ENCODE measurements around the gene PCDH15. TPM values are rescaled to one million over a fixed set of nuclear protein-coding genes. Genes with fewer than 3 reads are reported as not detected.

The PCDH15 gene
- total RNA-seq, 4 donors from 2014 or later, result not detected

DNA sequence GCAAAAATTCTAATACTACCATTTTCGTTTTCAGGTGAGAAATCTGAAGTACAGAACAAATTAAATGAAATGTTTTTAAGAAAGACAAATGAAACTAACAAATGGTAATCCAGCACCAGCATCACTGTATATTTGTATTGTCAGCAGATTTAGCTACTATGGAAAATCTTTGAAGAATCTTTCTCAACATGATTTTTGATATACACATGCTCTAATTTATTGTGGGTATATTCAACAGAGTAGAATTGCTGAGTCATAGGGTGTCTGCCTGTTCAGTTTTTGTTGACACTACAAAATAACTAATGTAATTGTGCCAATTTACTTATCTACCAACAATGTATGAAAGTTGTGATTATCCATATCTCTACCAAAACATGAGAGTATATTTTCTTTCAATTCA lies 437.6 kb downstream of the PCDH15 start:
- no peaks in the 10 kb centered on the region for H3K36me3 ChIP-seq
- WGBS, 2 donors, result 32 to 37% methylated on average over 1 of the region's 1 CpG
- H3K27ac ChIP-seq, result no peak overlapping the region
- no peaks in the 10 kb centered on the region for H3K27me3 ChIP-seq
- no peak for DNase-seq
- intact Hi-C loops (cut with DNase I), result no loop called here
- H3K9me3 ChIP-seq, result no peaks in the 10 kb centered on the region
- no peak overlapping the region for H3K4me3 ChIP-seq
- TF ChIP-seq, protein P1, sequence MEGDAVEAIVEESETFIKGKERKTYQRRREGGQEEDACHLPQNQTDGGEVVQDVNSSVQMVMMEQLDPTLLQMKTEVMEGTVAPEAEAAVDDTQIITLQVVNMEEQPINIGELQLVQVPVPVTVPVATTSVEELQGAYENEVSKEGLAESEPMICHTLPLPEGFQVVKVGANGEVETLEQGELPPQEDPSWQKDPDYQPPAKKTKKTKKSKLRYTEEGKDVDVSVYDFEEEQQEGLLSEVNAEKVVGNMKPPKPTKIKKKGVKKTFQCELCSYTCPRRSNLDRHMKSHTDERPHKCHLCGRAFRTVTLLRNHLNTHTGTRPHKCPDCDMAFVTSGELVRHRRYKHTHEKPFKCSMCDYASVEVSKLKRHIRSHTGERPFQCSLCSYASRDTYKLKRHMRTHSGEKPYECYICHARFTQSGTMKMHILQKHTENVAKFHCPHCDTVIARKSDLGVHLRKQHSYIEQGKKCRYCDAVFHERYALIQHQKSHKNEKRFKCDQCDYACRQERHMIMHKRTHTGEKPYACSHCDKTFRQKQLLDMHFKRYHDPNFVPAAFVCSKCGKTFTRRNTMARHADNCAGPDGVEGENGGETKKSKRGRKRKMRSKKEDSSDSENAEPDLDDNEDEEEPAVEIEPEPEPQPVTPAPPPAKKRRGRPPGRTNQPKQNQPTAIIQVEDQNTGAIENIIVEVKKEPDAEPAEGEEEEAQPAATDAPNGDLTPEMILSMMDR (IDR thresholded peaks at IDR 0.05), result no peak
- no peak for TF ChIP-seq POLR2A (IDR thresholded peaks at IDR 0.05)
- H3K4me1 ChIP-seq, result no peaks in the 10 kb centered on the region

DNA sequence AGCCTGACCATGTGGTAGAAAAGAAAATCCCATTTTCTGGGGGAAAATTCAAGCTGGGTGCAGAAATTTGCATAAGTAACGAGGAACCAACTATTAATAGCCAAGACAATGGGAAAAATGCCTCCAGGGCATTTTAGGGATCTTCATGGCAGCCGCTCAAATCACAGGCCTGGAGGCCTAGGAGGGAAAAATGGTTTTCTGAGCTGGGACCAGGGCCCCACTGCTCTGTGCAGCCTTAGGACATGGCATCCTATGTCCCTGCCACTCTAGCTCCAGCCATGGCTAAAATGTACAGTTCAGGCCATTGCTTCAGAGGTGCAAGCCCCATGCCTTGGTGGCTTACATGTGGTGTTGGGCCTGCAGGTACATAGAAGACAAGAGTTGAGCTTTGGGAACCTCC lies 459.0 kb downstream of the PCDH15 start:
- H3K9me3 ChIP-seq, result peaks cover 0 to 8% (median 0%) of the 10 kb centered on the region in 3 donors
- H3K27ac ChIP-seq, result no peak overlapping the region
- no peaks in the 10 kb centered on the region for H3K27me3 ChIP-seq
- H3K4me3 ChIP-seq, result no peak overlapping the region
- TF ChIP-seq, protein P1 (IDR thresholded peaks at IDR 0.05), result no peak
- TF ChIP-seq POLR2A (IDR thresholded peaks at IDR 0.05), result no peak
- H3K4me1 ChIP-seq, result no peaks in the 10 kb centered on the region
- 38 to 44% methylated on average over 2 of the region's 2 CpGs for whole genome bisulfite sequencing, 2 donors
- DNase-seq, result no peak
- intact Hi-C loops (cut with DNase I), result no loop called here
- H3K36me3 ChIP-seq, result no peaks in the 10 kb centered on the region

DNA sequence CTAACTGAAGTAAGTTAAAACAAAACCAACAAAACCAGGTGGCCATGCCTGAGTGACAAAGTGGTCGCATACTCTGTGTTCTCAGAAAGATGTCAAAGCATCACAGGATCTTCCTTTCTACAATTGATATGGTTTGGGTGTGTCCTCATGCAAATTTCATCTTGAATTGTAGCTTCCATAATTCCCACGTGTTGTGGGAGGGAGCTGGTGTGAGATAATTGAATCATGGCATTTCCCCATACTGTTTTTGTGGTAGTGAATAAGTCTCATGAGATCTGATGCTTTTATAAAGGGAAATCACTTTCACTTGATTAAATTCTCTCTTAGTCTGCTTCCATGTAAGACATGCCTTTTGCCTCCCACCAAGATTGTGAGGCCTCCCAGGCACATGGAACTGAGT lies 465.7 kb downstream of the PCDH15 start:
- H3K4me3 ChIP-seq, result no peak overlapping the region
- no peaks in the 10 kb centered on the region for H3K4me1 ChIP-seq
- TF ChIP-seq, protein P1 (IDR thresholded peaks at IDR 0.05), result no peak
- TF ChIP-seq POLR2A (IDR thresholded peaks at IDR 0.05), result no peak
- peaks cover 0 to 8% (median 0%) of the 10 kb centered on the region in 3 donors for H3K9me3 ChIP-seq
- H3K36me3 ChIP-seq, result no peaks in the 10 kb centered on the region
- H3K27me3 ChIP-seq, result no peaks in the 10 kb centered on the region
- DNase-seq, result no peak
- H3K27ac ChIP-seq, result no peak overlapping the region
- 38 to 41% methylated on average over 2 of the region's 2 CpGs for WGBS, 2 donors
- intact Hi-C loops (cut with DNase I), result no loop called here

DNA sequence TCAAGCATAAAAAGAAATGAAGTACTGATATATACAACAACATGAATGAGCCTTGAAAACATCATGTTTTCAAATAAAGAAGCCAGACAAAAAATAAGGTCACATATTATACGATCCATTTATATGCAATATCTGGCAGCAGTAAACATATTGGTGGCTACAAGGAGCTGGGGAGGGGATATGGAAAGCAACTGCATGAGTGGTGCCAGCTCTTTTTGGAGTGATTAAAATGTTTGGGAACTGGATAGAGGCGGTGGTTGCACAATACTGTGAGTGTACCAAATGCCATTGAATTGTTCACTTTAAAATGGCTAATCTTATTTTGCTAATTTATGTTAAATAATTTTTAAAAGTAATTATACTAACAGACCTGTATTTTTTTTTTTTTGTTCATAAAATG lies 481.7 kb downstream of the PCDH15 start:
- intact Hi-C loops (cut with DNase I), result no loop called here
- 73 to 75% methylated on average over 2 of the region's 2 CpGs for whole genome bisulfite sequencing, 2 donors

DNA sequence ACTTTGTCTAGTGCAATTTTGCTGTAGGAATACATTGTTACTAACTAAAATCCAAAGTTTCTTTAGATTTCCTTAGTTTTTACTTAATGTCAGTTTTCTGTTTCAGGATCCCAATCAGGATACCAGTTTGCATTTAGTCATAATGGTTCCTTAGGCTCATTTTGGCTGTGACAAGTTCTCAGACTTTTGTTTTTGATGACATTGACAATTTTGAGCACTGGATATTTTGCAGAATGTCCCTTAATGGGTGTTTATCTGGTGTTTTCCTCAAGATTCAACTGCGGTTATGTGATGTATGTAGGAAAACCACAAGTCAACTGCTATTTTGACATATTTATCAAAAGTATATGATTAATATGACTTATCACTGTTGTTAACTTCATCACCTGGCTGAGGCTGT lies 482.6 kb downstream of the PCDH15 start:
- no peaks in the 10 kb centered on the region for H3K27me3 ChIP-seq
- TF ChIP-seq, protein P1 (IDR thresholded peaks at IDR 0.05), result no peak
- TF ChIP-seq POLR2A (IDR thresholded peaks at IDR 0.05), result no peak
- intact Hi-C loops (cut with DNase I), result no loop called here
- H3K4me3 ChIP-seq, result no peak overlapping the region
- H3K9me3 ChIP-seq, result no peaks in the 10 kb centered on the region
- no peak overlapping the region for H3K27ac ChIP-seq
- no peak for DNase-seq
- 58 to 62% methylated on average over 1 of the region's 1 CpG for WGBS, 2 donors
- no peaks in the 10 kb centered on the region for H3K36me3 ChIP-seq
- H3K4me1 ChIP-seq, result no peaks in the 10 kb centered on the region

More for the DNA sequence above, 481.7 kb downstream of the PCDH15 start:
- Histone ChIP-seq H3K4me1 (no peaks in the 10 kb centered on the region), H3K27ac (no peak overlapping the region), H3K9me3 (no peaks in the 10 kb centered on the region), H3K36me3 (no peaks in the 10 kb centered on the region), H3K4me3 (no peak overlapping the region), H3K27me3 (no peaks in the 10 kb centered on the region)
- DNase-seq, result no peak
- TF ChIP-seq, protein P1 (IDR thresholded peaks at IDR 0.05), result no peak
- no peak for TF ChIP-seq POLR2A (IDR thresholded peaks at IDR 0.05)

All from esophagus squamous epithelium (tissue), 5 donors.